ENCODE measurements around the gene NPHP3.

- TF ChIP-seq CTCF (IDR thresholded peaks at IDR 0.05), result no peak
- no peak for TF ChIP-seq POLR2A (IDR thresholded peaks at IDR 0.05)
- no peak for TF ChIP-seq POLR2AphosphoS5 (IDR thresholded peaks at IDR 0.05)
Measured at GRCh38 chr3:132654190-132654589, 68.0 kb downstream of the NPHP3 start.
